ENCODE results near the gene PCNX3.

The PCNX3 gene

GRCh38 chr11:65596520-65596919, 19.1 kb upstream of the PCNX3 start:
- no peak for DNase-seq (ENCODE audit: low spot score)
- in situ Hi-C loops (cut with MboI; ENCODE audit: low pct_unique_long_range_greater_than_20kb, low sequenced_read_pairs, unreplicated experiment): no loop called here
- TF ChIP-seq, protein P1, sequence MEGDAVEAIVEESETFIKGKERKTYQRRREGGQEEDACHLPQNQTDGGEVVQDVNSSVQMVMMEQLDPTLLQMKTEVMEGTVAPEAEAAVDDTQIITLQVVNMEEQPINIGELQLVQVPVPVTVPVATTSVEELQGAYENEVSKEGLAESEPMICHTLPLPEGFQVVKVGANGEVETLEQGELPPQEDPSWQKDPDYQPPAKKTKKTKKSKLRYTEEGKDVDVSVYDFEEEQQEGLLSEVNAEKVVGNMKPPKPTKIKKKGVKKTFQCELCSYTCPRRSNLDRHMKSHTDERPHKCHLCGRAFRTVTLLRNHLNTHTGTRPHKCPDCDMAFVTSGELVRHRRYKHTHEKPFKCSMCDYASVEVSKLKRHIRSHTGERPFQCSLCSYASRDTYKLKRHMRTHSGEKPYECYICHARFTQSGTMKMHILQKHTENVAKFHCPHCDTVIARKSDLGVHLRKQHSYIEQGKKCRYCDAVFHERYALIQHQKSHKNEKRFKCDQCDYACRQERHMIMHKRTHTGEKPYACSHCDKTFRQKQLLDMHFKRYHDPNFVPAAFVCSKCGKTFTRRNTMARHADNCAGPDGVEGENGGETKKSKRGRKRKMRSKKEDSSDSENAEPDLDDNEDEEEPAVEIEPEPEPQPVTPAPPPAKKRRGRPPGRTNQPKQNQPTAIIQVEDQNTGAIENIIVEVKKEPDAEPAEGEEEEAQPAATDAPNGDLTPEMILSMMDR (IDR thresholded peaks at IDR 0.05; ENCODE audit: extremely low read depth, insufficient read depth, missing control alignments): no peak

DNA sequence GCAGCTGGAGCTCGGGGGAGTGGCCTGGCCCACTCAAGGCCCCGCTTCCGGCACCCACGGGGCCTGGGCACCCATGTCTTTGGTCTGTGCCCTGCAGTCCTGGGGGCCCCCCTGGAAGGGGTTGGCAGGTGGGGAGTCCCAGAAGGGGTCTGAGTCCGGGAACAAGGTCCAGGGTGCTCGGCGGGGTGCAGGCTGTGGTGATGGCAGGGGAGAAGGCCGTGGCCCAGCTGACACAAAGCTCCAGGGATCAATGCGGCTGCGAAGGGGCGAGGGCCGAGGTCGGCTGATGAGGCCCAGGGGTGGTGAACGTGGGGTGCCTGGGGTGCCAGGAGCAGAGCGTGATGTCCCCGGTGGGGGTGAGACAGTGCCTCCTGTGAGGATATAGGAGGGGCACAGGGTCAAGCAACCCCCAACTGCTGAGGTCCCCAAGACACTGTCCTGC, 17.3 kb upstream of the PCNX3 start:
- TF ChIP-seq, protein P1 (IDR thresholded peaks at IDR 0.05; ENCODE audit: extremely low read depth, insufficient read depth, missing control alignments): no peak
- no peak for DNase-seq (ENCODE audit: low spot score)
- in situ Hi-C loops (cut with MboI; ENCODE audit: low pct_unique_long_range_greater_than_20kb, low sequenced_read_pairs, unreplicated experiment): no loop called here

GRCh38 chr11:65599216-65599954, 16.2 kb upstream of the PCNX3 start:
- in situ Hi-C loops (cut with MboI; ENCODE audit: low pct_unique_long_range_greater_than_20kb, low sequenced_read_pairs, unreplicated experiment): no loop called here
- TF ChIP-seq, protein P1 (IDR thresholded peaks at IDR 0.05; ENCODE audit: extremely low read depth, insufficient read depth, missing control alignments): no peak
- DNase-seq (ENCODE audit: low spot score): no peak

GRCh38 chr11:65599955-65600246, 15.7 kb upstream of the PCNX3 start:
- in situ Hi-C loops (cut with MboI; ENCODE audit: low pct_unique_long_range_greater_than_20kb, low sequenced_read_pairs, unreplicated experiment): no loop called here
- TF ChIP-seq, protein P1 (IDR thresholded peaks at IDR 0.05; ENCODE audit: extremely low read depth, insufficient read depth, missing control alignments): no peak
- DNase-seq (ENCODE audit: low spot score): no peak

DNA sequence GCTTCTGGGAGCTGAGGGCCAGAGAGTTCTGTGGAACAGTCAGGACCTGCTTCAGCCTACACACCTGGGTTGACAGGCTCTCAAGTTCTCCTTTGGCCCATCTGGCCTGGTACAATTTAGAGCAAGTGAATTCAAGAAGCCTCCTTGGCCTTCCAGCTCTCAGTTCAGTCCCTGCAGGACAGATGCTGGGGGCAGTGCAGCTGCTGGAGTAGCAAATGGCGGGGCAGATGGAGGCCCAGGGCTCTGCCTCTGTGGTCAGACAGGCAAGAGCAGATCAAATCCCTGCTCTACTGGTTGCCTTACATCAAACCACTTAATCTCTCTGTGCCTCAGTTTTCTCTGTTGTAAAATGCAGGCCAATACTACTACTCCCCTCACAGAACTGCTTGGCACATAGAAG, 11.3 kb upstream of the PCNX3 start:
- DNase-seq (ENCODE audit: low spot score): no peak
- TF ChIP-seq, protein P1 (IDR thresholded peaks at IDR 0.05; ENCODE audit: extremely low read depth, insufficient read depth, missing control alignments): no peak
- in situ Hi-C loops (cut with MboI; ENCODE audit: low pct_unique_long_range_greater_than_20kb, low sequenced_read_pairs, unreplicated experiment): no loop called here

DNA sequence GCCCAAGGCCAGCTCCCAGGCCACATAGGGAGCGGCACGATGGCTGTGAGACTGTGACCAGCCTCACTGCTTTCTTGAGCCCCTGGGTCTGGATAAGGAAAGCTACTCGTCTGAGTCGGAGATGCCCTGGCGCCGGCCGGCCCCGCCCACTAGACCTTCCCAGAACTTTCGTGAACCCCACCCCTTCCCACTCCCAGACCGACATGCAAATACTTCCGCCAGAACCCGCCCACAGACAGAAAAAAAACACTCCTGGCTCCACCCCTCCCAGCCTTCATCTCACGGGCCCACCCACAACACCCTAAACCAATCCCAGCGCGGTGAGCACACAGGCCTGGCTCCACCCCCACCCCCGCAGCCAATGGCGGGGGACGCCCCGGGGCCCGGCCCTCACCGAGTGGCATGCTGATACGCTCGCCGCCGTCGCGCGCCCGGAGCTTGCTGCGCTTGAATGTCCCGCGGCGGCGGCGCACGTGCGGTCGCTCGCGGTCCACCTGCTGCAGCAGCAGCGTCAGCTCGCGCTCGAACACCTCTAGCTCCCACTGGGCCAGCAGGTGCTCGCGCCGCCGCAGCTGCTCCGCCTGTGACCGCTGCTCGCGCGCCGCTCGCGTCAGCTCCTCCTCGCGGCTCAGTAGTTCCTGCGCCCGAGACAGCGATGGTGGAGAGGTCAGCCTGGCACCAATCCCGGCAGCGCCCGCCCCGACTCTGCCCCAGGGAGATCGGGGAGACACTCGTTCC, 8.5 kb upstream of the PCNX3 start:
- TF ChIP-seq, protein P1 (IDR thresholded peaks at IDR 0.05; ENCODE audit: extremely low read depth, insufficient read depth, missing control alignments): no peak
- DNase-seq (ENCODE audit: low spot score): no peak
- in situ Hi-C loops (cut with MboI; ENCODE audit: low pct_unique_long_range_greater_than_20kb, low sequenced_read_pairs, unreplicated experiment): no loop called here
